ENCODE measurements around the gene PGLYRP3. TPM values are rescaled to one million over a fixed set of nuclear protein-coding genes. Genes with fewer than 3 reads are reported as not detected.

PGLYRP3 gene
- total and polyA plus RNA-seq, 2 donors (not counting 3 experiments of a cell fraction or from before 2014, with no cell fraction given): not detected

DNA sequence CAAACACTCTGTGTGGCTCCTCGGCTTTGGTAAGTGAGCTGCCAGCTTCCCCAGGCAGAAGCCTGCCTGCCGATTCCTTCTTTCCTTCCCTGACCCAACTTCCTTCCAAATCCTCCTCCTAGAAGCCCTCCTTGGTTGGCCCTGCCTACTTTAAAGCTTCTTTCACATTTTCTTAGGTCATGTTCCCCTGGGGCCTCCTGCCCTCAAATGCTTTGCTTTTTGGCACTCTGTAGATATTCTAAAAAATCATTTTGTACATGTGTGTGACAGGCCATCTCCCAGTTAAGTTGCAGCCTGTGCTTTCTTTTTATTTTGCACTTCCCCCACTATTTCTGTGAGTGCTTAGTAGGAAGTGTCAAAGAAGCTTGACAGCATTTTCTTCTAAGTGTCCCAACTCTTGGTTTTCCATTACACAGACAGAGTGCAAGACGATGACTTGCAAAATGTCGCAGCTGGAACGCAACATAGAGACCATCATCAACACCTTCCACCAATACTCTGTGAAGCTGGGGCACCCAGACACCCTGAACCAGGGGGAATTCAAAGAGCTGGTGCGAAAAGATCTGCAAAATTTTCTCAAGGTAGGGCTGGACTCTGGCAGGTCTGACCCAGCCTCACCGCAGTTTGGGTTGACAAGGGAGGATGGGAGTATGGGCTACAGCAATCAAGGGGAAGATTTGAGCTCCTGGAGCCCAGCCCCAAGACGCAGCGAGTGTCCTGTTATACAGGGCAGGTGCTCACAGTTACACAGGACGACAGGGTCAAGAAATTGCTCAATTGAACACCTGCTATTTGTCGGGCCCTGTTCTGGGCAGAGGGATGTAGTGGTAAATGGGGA, 45.3 kb upstream of the PGLYRP3 start, which contains the start of gene S100A9:
Gene S100A9, plus strand, starts transcription at position 2 of the 838 bp plus-strand sequence. Its CDS starts 430 bp downstream, at position 432.
- FAIRE-seq: no peak
- H2AFZ ChIP-seq (ENCODE audit: low read depth, low read length): no peak within 1 kb of the TSS
- H3K36me3 ChIP-seq (ENCODE audit: control insufficient read depth in 2 of 2, extremely low read depth in 1 of 2, insufficient read depth in 2 of 2, low read length in 2 of 2): no peaks in the 10 kb centered on the region
- no peaks in the 10 kb centered on the region for H4K20me1 ChIP-seq (replicated peaks; ENCODE audit: control insufficient read depth, extremely low read depth, insufficient read depth, low read length)
- H3K4me1 ChIP-seq (ENCODE audit: control insufficient read depth, extremely low read depth, insufficient read depth, low read length): no peaks in the 10 kb centered on the region
- H3K9ac ChIP-seq (replicated peaks; ENCODE audit: extremely low read depth, insufficient read depth, low read length): no peak within 1 kb of the TSS
- H3K79me2 ChIP-seq (ENCODE audit: control insufficient read depth, insufficient read depth, low read length): no peaks in the 10 kb centered on the region
- no peaks in the 10 kb centered on the region for H3K27me3 ChIP-seq (ENCODE audit: control insufficient read depth in 2 of 2, insufficient read depth in 2 of 2, low read length in 2 of 2)
- H3K9me3 ChIP-seq (replicated peaks; ENCODE audit: control insufficient read depth, insufficient read depth, low read length): no peaks in the 10 kb centered on the region
- ChIA-PET CTCF (interaction anchor here (0.8 to 13.2 kb wide), 2 partner anchors 24 to 135 kb away, joined by 3 to 331 read pairs; no protein-coding TSS in a partner anchor), POLR2A (no interaction called here)
- no peak within 1 kb of the TSS for H3K27ac ChIP-seq (ENCODE audit: insufficient read depth, low read depth, low read length)
- H3K4me2 ChIP-seq (ENCODE audit: insufficient read depth, low read length): no peak within 1 kb of the TSS
- intact Hi-C loops (cut with micrococcal nuclease) (no loop called here), dilution Hi-C loops (cut with MboI; ENCODE audit: extremely low pct_ligation_motif_present, low sequenced_read_pairs) (no loop called here)
- no peaks in the 10 kb centered on the region for H3K9me1 ChIP-seq (replicated peaks; ENCODE audit: control insufficient read depth, extremely low read depth, insufficient read depth, low read length)
- TF ChIP-seq MYC (IDR thresholded peaks at IDR 0.05; ENCODE audit: low read depth, low read length) (no peak), EZH2 (IDR thresholded peaks at IDR 0.05; ENCODE audit: borderline replicate concordance, low read depth, low read length, severe bottlenecking) (no peak), GATA2 (IDR thresholded peaks at IDR 0.05; ENCODE audit: insufficient read depth, insufficient read length, low read depth, low read length) (no peak), POLR2A (IDR thresholded peaks at IDR 0.05; ENCODE audit: low read depth, low read length) (no peak), JUN (IDR thresholded peaks at IDR 0.05; ENCODE audit: borderline replicate concordance, insufficient read depth, insufficient read length, low read depth) (no peak), POLR2AphosphoS5 (IDR thresholded peaks at IDR 0.05; ENCODE audit: insufficient read depth, low read depth, low read length) (no peak), FOS (IDR thresholded peaks at IDR 0.05; ENCODE audit: borderline replicate concordance, insufficient read depth, low read length) (no peak)
- TF ChIP-seq, protein P1, sequence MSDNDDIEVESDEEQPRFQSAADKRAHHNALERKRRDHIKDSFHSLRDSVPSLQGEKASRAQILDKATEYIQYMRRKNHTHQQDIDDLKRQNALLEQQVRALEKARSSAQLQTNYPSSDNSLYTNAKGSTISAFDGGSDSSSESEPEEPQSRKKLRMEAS (IDR thresholded peaks at IDR 0.05; ENCODE audit: insufficient read depth, insufficient read length): no peak
- TF ChIP-seq, protein P2, sequence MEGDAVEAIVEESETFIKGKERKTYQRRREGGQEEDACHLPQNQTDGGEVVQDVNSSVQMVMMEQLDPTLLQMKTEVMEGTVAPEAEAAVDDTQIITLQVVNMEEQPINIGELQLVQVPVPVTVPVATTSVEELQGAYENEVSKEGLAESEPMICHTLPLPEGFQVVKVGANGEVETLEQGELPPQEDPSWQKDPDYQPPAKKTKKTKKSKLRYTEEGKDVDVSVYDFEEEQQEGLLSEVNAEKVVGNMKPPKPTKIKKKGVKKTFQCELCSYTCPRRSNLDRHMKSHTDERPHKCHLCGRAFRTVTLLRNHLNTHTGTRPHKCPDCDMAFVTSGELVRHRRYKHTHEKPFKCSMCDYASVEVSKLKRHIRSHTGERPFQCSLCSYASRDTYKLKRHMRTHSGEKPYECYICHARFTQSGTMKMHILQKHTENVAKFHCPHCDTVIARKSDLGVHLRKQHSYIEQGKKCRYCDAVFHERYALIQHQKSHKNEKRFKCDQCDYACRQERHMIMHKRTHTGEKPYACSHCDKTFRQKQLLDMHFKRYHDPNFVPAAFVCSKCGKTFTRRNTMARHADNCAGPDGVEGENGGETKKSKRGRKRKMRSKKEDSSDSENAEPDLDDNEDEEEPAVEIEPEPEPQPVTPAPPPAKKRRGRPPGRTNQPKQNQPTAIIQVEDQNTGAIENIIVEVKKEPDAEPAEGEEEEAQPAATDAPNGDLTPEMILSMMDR (IDR thresholded peaks at IDR 0.05; ENCODE audit: extremely low read depth in 1 of 2, insufficient read depth in 1 of 2, low read depth in 1 of 2, low read length in 2 of 2): no peak
- no peak for DNase-seq (ENCODE audit: low read depth, low spot score)
- BruUV-seq (replicated peaks): no TSS peak
- H3K4me3 ChIP-seq (replicated peaks in 1 of 3; ENCODE audit: insufficient read depth in 1 of 3, low read depth in 1 of 3, low read length in 3 of 3): no peak within 1 kb of the TSS
